Kidney epithelial cell (primary cell): ENCODE results near the gene C1QTNF1. TPM values are rescaled to one million over a fixed set of nuclear protein-coding genes. Genes with fewer than 3 reads are reported as not detected.

Source experiments
- DNase-seq: peaks from one replicate; pipeline ENCODE4 v3.0.0-alpha.2; 2010; ENCODE audit warnings: low read depth
- H3K27me3 ChIP-seq: 2 replicates; pipeline ENCODE4 v1.6.0; 2011; ENCODE audit warnings: low read length; ENCODE audit not compliant: control insufficient read depth, insufficient read depth
- H3K36me3 ChIP-seq: 2 replicates; pipeline ENCODE4 v1.5.1; 2011; ENCODE audit warnings: low read length; ENCODE audit not compliant: control insufficient read depth, insufficient read depth
- H3K4me3 ChIP-seq: 2 replicates; pipeline ENCODE4 v1.5.1; 2011; ENCODE audit warnings: low read depth, mild to moderate bottlenecking, control low read depth, low read length
- CTCF ChIP-seq: IDR thresholded peaks from 2 replicates; pipeline ENCODE4 v1.5.1; 2011; ENCODE audit warnings: mild to moderate bottlenecking, moderate library complexity, low read length, control low read depth, inconsistent platforms; ENCODE audit not compliant: insufficient read depth, poor library complexity, severe bottlenecking
- total RNA-seq: library from RNA; depleted of rRNA; stranded (reverse); fragments of >200 nt; gene quantifications from 2 replicates; pipeline ENCODE4 v1.2.3, GENCODE V29; 2015

Gene C1QTNF1
- total RNA-seq, 1 donor from 2014 or later = 4.6 TPM

DNA sequence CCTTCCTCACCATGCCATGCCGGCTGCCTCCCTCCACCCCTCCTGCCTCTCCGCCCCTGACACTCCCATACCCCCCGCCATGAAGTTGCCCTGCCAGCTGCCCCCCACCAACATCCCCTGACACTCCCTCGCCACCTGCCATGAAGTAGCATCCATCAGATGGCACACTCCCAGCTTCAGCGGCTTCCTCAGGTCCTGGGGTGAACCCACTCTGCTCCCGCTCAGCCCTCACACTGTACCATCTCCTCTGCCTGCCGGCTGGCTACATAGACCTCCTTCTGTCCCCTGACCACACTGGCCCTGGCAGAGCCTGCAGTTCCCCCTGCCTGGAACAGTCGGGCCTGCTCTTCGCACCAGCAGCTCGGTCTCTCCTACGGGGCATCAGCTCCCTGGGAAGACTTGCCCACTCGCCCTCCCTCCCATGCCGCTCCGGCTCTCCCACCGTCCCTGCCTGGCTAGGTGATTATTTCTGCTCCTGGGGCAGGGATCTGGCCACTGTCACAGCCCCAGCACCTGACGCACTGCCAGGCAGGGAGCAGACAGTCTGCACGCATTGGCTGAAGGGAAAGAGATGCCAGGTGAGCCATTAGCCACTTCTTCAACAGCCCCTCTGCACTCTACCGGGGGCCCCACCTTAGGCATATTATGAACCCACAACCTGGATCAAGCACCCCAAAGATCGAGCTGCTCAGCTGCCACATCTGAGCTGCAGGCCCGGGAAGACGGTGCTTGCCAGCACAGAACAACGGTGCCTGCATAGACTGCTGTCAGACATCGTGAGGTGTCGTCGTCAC lies 23.4 kb upstream of the C1QTNF1 start:
- Histone ChIP-seq H3K36me3 (no peaks in the 10 kb centered on the region), H3K27me3 (no peaks in the 10 kb centered on the region), H3K4me3 (no peak overlapping the region)
- TF ChIP-seq CTCF = no peak
- no peak for DNase-seq

DNA sequence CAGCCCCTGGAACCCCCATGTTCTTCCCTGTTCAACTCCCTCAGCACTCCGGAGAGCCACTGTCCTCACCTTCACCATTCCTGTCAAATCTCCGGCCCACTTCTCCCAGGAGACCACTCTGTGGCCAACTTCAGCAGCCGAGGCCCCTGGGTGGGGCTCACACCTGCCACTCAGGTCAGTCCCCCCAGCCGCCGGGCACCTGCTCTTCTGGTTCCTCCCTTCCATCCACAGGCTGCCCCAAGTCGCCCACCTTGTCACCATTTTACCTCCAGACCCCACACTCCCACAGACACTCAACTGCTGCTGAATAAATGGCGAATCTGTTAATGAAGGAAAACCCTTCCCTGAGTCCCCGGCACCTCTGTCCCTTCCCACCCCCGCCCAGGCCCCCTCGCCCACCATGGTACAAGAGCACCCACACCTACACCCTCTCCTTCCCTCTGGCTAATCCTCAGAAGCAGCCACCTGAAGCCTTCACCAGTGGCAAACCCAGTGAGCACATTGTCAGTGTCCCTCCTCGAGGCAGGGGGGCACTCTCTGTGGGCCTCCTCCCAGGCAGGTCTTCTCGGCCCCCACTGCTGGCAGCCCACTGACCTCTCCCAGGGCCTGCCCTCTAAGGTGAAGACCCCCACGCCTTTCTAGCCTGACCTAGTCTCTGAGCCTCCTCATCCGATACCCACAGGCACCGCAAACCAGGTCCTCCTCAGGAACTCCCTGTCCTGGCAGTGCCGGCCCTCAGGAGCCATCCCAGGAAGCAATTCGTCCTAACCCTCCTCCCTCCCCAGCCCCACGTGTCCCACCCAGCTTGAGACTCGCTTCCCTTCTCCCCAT lies 22.6 kb upstream of the C1QTNF1 start:
- no peak for TF ChIP-seq CTCF
- no peak overlapping the region for H3K4me3 ChIP-seq
- DNase-seq = no peak
- H3K36me3 ChIP-seq = no peaks in the 10 kb centered on the region
- no peaks in the 10 kb centered on the region for H3K27me3 ChIP-seq

- DNase-seq = no peak
- Histone ChIP-seq H3K27me3 (no peaks in the 10 kb centered on the region), H3K4me3 (no peak overlapping the region), H3K36me3 (no peaks in the 10 kb centered on the region)
- no peak for TF ChIP-seq CTCF
Measured at GRCh38 chr17:79002291-79002690, 21.7 kb upstream of the C1QTNF1 start.

DNA sequence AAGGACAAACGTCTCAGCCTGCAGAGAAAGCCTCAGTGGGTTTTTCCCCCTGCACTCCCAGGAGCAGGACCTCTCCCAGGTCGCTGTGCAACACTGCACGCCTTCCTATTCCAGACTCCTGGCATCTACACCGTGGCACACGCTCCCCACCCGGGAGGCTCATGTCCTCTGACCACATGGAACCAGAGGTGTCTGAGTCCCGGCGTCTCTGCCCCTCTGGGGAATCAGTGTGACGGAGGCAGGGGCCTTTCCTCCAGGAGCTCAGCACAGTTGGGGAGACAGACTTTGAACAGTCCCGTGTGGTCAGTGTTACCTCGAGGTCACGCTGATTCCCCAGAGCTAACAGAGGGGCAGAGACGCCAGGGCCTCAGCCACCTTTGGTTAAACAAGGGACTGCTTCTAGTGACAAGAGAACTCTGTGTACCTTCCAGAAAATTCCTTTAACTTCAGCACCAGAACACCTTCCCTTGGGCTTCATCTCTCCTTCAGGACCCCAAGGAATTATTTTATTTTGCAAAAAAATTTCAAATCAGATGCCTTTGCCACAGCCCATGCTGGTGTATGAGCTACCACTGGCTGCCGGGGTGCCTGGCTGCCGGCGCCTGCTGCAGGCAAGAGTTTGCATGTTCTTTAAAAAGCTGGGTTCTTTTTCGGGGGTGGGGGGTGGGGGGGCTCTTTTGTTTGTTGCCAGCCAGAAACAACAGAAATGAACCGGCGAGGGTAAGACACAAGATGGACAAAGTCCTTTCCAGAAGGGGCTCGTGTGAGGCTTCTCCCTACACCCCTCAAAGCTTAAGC lies 21.0 kb upstream of the C1QTNF1 start:
- no peak for DNase-seq
- no peak overlapping the region for H3K4me3 ChIP-seq
- no peak for TF ChIP-seq CTCF
- no peaks in the 10 kb centered on the region for H3K27me3 ChIP-seq
- no peaks in the 10 kb centered on the region for H3K36me3 ChIP-seq

DNA sequence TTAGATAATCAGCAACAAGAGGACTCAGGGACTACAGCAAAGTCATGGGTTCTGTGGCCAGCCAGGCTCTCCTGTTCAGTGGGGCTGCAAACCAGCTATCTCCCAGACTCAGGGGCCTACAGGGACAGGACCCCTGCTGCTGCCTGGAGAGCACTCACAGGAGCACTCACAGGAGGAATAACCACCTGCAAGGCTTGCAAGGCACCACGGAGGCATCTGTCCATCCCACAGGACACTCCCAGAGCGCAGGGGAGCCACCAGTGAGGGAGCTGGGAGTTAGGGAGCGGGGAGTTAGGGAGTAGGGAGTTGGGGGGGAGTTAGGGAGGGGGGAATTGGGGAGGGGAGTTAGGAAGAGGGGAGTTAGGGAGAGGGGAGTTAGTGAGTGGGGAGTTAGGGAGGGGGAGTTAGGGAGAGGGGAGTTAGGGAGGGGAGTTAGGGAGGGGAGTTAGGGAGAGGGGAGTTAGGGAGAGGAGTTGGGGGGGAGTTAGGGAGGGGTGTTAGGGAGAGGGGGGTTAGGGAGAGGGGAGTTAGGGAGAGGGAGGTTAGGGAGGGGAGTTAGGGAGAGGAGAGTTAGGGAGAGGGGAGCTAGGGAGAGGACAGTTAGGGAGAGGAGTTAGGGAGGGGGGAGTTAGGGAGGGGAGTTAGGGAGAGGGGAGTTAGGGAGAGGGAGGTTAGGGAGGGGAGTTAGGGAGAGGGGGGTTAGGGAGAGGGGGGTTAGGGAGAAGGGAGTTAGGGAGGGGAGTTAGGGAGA lies 20.1 kb upstream of the C1QTNF1 start:
- Histone ChIP-seq H3K27me3 (no peaks in the 10 kb centered on the region), H3K36me3 (no peaks in the 10 kb centered on the region), H3K4me3 (no peak overlapping the region)
- DNase-seq = no peak
- no peak for TF ChIP-seq CTCF
